HEK293 (cell line): ENCODE results near the gene MAGI1.

ENCODE experiments used
- BCL11A ChIP-seq: fragments of 450-650 bp; formaldehyde crosslinking; IDR thresholded peaks from 2 replicates; pipeline ENCODE4 v1.5.1; 2016; ENCODE audit warnings: low read depth, missing biosample characterization, missing genetic modification characterization
- CTCF ChIP-seq: fragments of 450-650 bp; formaldehyde crosslinking; IDR thresholded peaks from 2 replicates; pipeline ENCODE4 v1.5.1; 2016; ENCODE audit warnings: missing biosample characterization, missing genetic modification characterization
- GLIS1 ChIP-seq: fragments of 450-650 bp; formaldehyde crosslinking; IDR thresholded peaks from 2 replicates; pipeline ENCODE4 v1.5.1; 2016; ENCODE audit warnings: missing biosample characterization, missing genetic modification characterization
- MYNN ChIP-seq: fragments of 450-650 bp; formaldehyde crosslinking; IDR thresholded peaks from 2 replicates; pipeline ENCODE4 v1.5.1; 2016; ENCODE audit warnings: missing biosample characterization, missing genetic modification characterization, borderline replicate concordance
- SP2 ChIP-seq: fragments of 450-650 bp; formaldehyde crosslinking; IDR thresholded peaks from 2 replicates; pipeline ENCODE4 v1.5.1; 2016; ENCODE audit warnings: missing biosample characterization, missing genetic modification characterization
- ZBTB17 ChIP-seq: fragments of 450-650 bp; formaldehyde crosslinking; IDR thresholded peaks from 2 replicates; pipeline ENCODE4 v1.5.1; 2016; ENCODE audit warnings: missing biosample characterization, missing genetic modification characterization
- ZNF426 ChIP-seq: fragments of 450-650 bp; formaldehyde crosslinking; IDR thresholded peaks from 2 replicates; pipeline ENCODE4 v1.5.1; 2017; ENCODE audit warnings: missing biosample characterization, missing genetic modification characterization, mild to moderate bottlenecking, inconsistent platforms, moderate library complexity
- ZNF501 ChIP-seq: fragments of 450-650 bp; formaldehyde crosslinking; IDR thresholded peaks from 2 replicates; pipeline ENCODE4 v1.5.1; 2016; ENCODE audit warnings: missing biosample characterization, missing genetic modification characterization
- ZNF747 ChIP-seq: fragments of 450-650 bp; formaldehyde crosslinking; IDR thresholded peaks from 2 replicates; pipeline ENCODE4 v1.5.1; 2016; ENCODE audit warnings: missing biosample characterization, missing genetic modification characterization
- ZNF843 ChIP-seq: fragments of 450-650 bp; formaldehyde crosslinking; IDR thresholded peaks from 2 replicates; pipeline ENCODE4 v1.5.1; 2016; ENCODE audit warnings: missing biosample characterization, missing genetic modification characterization

GRCh38 chr3:65433480-65433879, 605.2 kb downstream of the MAGI1 start:
- TF ChIP-seq CTCF (tag by site-specific recombination): no peak
- no peak for TF ChIP-seq MYNN (tag by site-specific recombination)
- no peak for TF ChIP-seq SP2
- no peak for TF ChIP-seq BCL11A (tag by site-specific recombination)
- no peak for TF ChIP-seq ZNF843 (tag by site-specific recombination)
- no peak for TF ChIP-seq ZNF426 (tag by site-specific recombination)
- TF ChIP-seq ZNF501 (tag by site-specific recombination): no peak
- no peak for TF ChIP-seq GLIS1
- TF ChIP-seq ZBTB17 (tag by site-specific recombination): no peak
- TF ChIP-seq ZNF747 (tag by site-specific recombination): no peak
